ENCODE measurements around the gene RBM24. TPM values are rescaled to one million over a fixed set of nuclear protein-coding genes. Genes with fewer than 3 reads are reported as not detected.

Gene RBM24
- total and polyA plus RNA-seq, 2 of the 4 experiments (the other 2 are of a cell fraction): 4.1 to 6.6 TPM

- TF ChIP-seq, protein P1, sequence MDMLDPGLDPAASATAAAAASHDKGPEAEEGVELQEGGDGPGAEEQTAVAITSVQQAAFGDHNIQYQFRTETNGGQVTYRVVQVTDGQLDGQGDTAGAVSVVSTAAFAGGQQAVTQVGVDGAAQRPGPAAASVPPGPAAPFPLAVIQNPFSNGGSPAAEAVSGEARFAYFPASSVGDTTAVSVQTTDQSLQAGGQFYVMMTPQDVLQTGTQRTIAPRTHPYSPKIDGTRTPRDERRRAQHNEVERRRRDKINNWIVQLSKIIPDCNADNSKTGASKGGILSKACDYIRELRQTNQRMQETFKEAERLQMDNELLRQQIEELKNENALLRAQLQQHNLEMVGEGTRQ (IDR thresholded peaks at IDR 0.05; ENCODE audit: low read depth, low read length): no peak
Measured at GRCh38 chr6:17281100-17281496, at the start of gene RBM24 (continued).

- Histone ChIP-seq H2BK5ac (ENCODE audit: low read depth, low read length, poor library complexity, severe bottlenecking) (no peak overlapping the region), H3K4me1 (ENCODE audit: control insufficient read depth, insufficient read depth, low read length) (no peaks in the 10 kb centered on the region), H2AK9ac (replicated peaks; ENCODE audit: low read depth, low read length, poor library complexity) (no peak overlapping the region), H3K27me3 (ENCODE audit: control insufficient read depth, insufficient read depth, low read length) (no peaks in the 10 kb centered on the region), H3K27ac (ENCODE audit: insufficient read depth, low read length) (no peak overlapping the region), H3K56ac (ENCODE audit: extremely low read depth, insufficient read depth, low read length) (no peak overlapping the region), H2AK5ac (ENCODE audit: low read depth, low read length) (no peak overlapping the region), H3K9me1 (ENCODE audit: insufficient read depth, low read length) (no peaks in the 10 kb centered on the region), H2BK15ac (ENCODE audit: low read depth, low read length) (no peak overlapping the region), H2BK120ac (ENCODE audit: low read depth, low read length) (no peak overlapping the region), H4K8ac (ENCODE audit: low read depth in 2 of 2, low read length in 2 of 2) (no peak overlapping the region), H3K18ac (ENCODE audit: low read depth, low read length) (no peak overlapping the region), H3K79me1 (ENCODE audit: low read depth in 1 of 2, low read length in 2 of 2) (no peaks in the 10 kb centered on the region), H4K20me1 (ENCODE audit: insufficient read depth, low read length) (no peaks in the 10 kb centered on the region), H3K36me3 (ENCODE audit: control insufficient read depth, insufficient read depth, low read length) (no peaks in the 10 kb centered on the region), H3K9ac (ENCODE audit: low read depth, low read length) (no peak overlapping the region), H3K4me2 (ENCODE audit: low read depth, low read length) (no peak overlapping the region), H3K23ac (ENCODE audit: low read depth, low read length) (no peak overlapping the region), H4K91ac (ENCODE audit: insufficient read depth, low read depth, low read length) (no peak overlapping the region), H3K4me3 (ENCODE audit: insufficient read depth, low read depth, low read length) (no peak overlapping the region), H4K5ac (ENCODE audit: low read depth, low read length) (no peak overlapping the region), H3K14ac (replicated peaks; ENCODE audit: low read depth, low read length) (no peak overlapping the region), H2AFZ (replicated peaks; ENCODE audit: low read length, poor library complexity) (peak overlapping the region; percentile 16), H3K9me3 (ENCODE audit: control insufficient read depth, insufficient read depth, low read length) (peaks cover 4% of the 10 kb centered on the region), H2BK20ac (ENCODE audit: low read depth, low read length) (no peak overlapping the region), H3K4ac (ENCODE audit: low read depth, low read length) (no peak overlapping the region)
- DNase-seq (peak; percentile 46), ATAC-seq (ENCODE audit: low read depth) (no peak; the same call in 1 of the 2 replicates)
- dilution Hi-C loops (cut with HindIII; ENCODE audit: low sequenced_read_pairs, unreplicated experiment) (no loop called here), intact Hi-C loops (cut with micrococcal nuclease) (no loop called here), in situ Hi-C loops (cut with MboI; ENCODE audit: low sequenced_read_pairs) (no loop called here)
- WGBS, 2 experiments (ENCODE audit: extremely low coverage in 2 of 2, insufficient read length in 1 of 2): no CpG with 5 or more reads among the region's 2 CpGs
- ChIA-PET CTCF (no interaction called here), POLR2A (ENCODE audit: unreplicated experiment) (no interaction called here)
- no TSS peak for BruUV-seq (replicated peaks)
- TF ChIP-seq POLR2A (IDR thresholded peaks at IDR 0.05; ENCODE audit: low read depth, low read length) (no peak), RAD21 (IDR thresholded peaks at IDR 0.05; ENCODE audit: low read length) (no peak), MAZ (IDR thresholded peaks at IDR 0.05; ENCODE audit: borderline replicate concordance, low read depth, low read length) (no peak), RCOR1 (IDR thresholded peaks at IDR 0.05; ENCODE audit: insufficient replicate concordance, low read length) (no peak), SMC3 (IDR thresholded peaks at IDR 0.05; ENCODE audit: low read depth, low read length) (no peak), FOS (IDR thresholded peaks at IDR 0.05; ENCODE audit: low read depth, low read length) (no peak), MAFK (IDR thresholded peaks at IDR 0.05; ENCODE audit: low read depth, low read length) (no peak), CEBPB (IDR thresholded peaks at IDR 0.05; ENCODE audit: low read depth, low read length) (no peak), ELK1 (IDR thresholded peaks at IDR 0.05; ENCODE audit: borderline replicate concordance, low read depth, low read length) (no peak), RFX5 (IDR thresholded peaks at IDR 0.05; ENCODE audit: low read depth, low read length) (no peak), MXI1 (IDR thresholded peaks at IDR 0.05; ENCODE audit: borderline replicate concordance, low read depth, low read length) (no peak), NFE2L2 (IDR thresholded peaks at IDR 0.05; ENCODE audit: low read depth, low read length) (no peak), CTCF (conservative IDR thresholded peaks at IDR 0.05; ENCODE audit: low read depth, low read length) (no peak), BHLHE40 (IDR thresholded peaks at IDR 0.05; ENCODE audit: low read depth, low read length) (no peak), CHD1 (IDR thresholded peaks at IDR 0.05; ENCODE audit: low read depth, low read length) (no peak)
Measured at GRCh38 chr6:17233531-17233930, 47.6 kb upstream of the RBM24 start.
